Stomach (tissue), 4 donors: ENCODE measurements around the gene PTGS1.

Source experiments
- EP300 ChIP-seq: sonication (generic); formaldehyde crosslinking; IDR thresholded peaks from one replicate; pipeline ENCODE4 v1.6.1; 2017; ENCODE audit warnings: antibody characterized with exemption
- POLR2AphosphoS5 ChIP-seq, 3 donors: sonication (generic); formaldehyde crosslinking; IDR thresholded peaks; one replicate each; pipeline ENCODE4 v1.6.1; 2016; ENCODE audit warnings: antibody characterized with exemption in 3 of 3
- TF ChIP-seq, protein P1 (sequence below), 7 experiments: fragments of 450-650 bp in 4 of 7; fragments of 200-600 bp in 3 of 7; sonication (generic) in 3 of 7; IDR thresholded peaks; one replicate each; pipeline ENCODE4 v1.5.1; 2016 to 2019; ENCODE audit warnings: antibody characterized with exemption in 7 of 7, control low read depth in 2 of 7, mild to moderate bottlenecking in 1 of 7

DNA sequence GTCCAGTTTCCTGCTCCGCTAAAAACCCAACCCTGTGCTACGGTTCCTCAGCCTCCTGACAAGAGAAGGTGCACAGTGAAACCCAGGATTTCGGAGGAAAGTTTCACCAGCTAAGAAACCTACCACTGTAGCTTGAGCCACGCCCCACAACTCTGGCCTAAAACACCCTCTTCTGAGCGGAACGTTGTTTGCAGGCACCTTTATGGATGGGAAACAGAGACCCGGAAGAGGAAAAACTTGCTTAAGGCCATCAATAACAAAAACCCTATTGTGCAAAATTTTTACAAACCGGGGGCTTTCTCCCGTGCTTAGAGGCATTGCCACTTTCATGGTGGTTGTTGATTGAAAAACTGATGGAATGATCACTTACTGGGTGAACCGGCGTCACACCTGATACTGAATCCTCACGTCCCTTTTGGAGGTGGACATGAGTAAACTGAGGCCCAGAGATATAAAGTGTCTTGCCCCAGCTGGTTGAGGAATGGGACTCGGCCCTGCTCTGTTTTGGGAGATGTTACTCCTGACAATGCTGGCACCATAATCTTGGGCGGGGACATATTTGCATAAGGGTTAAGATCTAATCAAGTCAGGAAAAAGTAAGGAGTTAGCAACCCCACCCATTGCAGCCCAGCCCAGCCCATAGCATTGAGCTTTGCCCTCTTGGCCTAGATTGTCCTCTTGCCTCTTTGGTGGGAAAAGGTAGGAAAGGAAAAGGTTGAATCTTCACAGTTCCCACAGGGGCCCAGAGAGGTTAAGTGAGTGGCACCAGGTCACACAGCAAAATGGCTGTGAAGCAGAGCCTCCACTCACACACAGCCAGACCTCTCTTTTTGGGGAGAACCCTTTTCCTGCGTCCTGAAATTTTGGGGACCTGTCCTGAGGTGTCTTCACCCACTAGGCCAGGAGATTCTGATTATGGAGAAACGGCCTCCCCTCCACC, 23.2 kb upstream of the PTGS1 start:
- no peak for TF ChIP-seq EP300
- TF ChIP-seq, protein P1, sequence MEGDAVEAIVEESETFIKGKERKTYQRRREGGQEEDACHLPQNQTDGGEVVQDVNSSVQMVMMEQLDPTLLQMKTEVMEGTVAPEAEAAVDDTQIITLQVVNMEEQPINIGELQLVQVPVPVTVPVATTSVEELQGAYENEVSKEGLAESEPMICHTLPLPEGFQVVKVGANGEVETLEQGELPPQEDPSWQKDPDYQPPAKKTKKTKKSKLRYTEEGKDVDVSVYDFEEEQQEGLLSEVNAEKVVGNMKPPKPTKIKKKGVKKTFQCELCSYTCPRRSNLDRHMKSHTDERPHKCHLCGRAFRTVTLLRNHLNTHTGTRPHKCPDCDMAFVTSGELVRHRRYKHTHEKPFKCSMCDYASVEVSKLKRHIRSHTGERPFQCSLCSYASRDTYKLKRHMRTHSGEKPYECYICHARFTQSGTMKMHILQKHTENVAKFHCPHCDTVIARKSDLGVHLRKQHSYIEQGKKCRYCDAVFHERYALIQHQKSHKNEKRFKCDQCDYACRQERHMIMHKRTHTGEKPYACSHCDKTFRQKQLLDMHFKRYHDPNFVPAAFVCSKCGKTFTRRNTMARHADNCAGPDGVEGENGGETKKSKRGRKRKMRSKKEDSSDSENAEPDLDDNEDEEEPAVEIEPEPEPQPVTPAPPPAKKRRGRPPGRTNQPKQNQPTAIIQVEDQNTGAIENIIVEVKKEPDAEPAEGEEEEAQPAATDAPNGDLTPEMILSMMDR (IDR thresholded peaks at IDR 0.05) = no peak
- no peak for TF ChIP-seq POLR2AphosphoS5 (IDR thresholded peaks at IDR 0.05)
